Parathyroid adenoma (tissue), 2 donors: ENCODE results near the gene ZNF860.

Experiments
- H2AFZ ChIP-seq: fragments of 300-600 bp; sonication (generic); one replicate; pipeline ENCODE4 v1.7.0; 2017; ENCODE audit warnings: antibody characterized with exemption, mild to moderate bottlenecking
- H3K27ac ChIP-seq: fragments of 300-600 bp; sonication (generic); one replicate; pipeline ENCODE4 v1.7.0; 2017
- H3K27me3 ChIP-seq: fragments of 300-600 bp; sonication (generic); one replicate; pipeline ENCODE4 v1.7.0; 2017; ENCODE audit warnings: low read length; ENCODE audit not compliant: control insufficient read depth, insufficient read depth
- H3K36me3 ChIP-seq: fragments of 300-600 bp; sonication (generic); one replicate; pipeline ENCODE4 v1.7.0; 2017; ENCODE audit warnings: low read length; ENCODE audit not compliant: control insufficient read depth, insufficient read depth
- H3K4me1 ChIP-seq: fragments of 300-600 bp; sonication (generic); one replicate; pipeline ENCODE4 v1.7.0; 2017; ENCODE audit warnings: control low read depth
- H3K4me2 ChIP-seq: fragments of 300-600 bp; sonication (generic); one replicate; pipeline ENCODE4 v1.7.0; 2017; ENCODE audit warnings: low read length
- H3K4me3 ChIP-seq: fragments of 300-600 bp; sonication (generic); one replicate; pipeline ENCODE4 v1.7.0; 2017; ENCODE audit warnings: low read depth, low read length
- H3K79me2 ChIP-seq: fragments of 300-600 bp; sonication (generic); one replicate; pipeline ENCODE4 v1.7.0; 2017; ENCODE audit warnings: control low read depth
- H3K9ac ChIP-seq: fragments of 300-600 bp; sonication (generic); one replicate; pipeline ENCODE4 v1.7.0; 2017; ENCODE audit warnings: mild to moderate bottlenecking
- H3K9me3 ChIP-seq: fragments of 300-600 bp; sonication (generic); one replicate; pipeline ENCODE4 v1.7.0; 2017; ENCODE audit warnings: low read length; ENCODE audit not compliant: control insufficient read depth
- TF ChIP-seq, protein P1 (sequence below): fragments of 300-600 bp; sonication (generic); IDR thresholded peaks from one replicate; pipeline ENCODE4 v1.7.0; 2017; ENCODE audit warnings: antibody characterized with exemption, mild to moderate bottlenecking
- donor health status: primary hyperparathyroidism.

ZNF860 gene

GRCh38 chr3:31936420-31937060, 45.0 kb upstream of the ZNF860 start:
- no peaks in the 10 kb centered on the region for H3K4me1 ChIP-seq
- no peak overlapping the region for H3K4me3 ChIP-seq
- H3K4me2 ChIP-seq, result no peak overlapping the region
- no peak overlapping the region for H3K9ac ChIP-seq
- H2AFZ ChIP-seq, result no peak overlapping the region
- H3K27ac ChIP-seq, result no peak overlapping the region
- no peaks in the 10 kb centered on the region for H3K36me3 ChIP-seq
- no peaks in the 10 kb centered on the region for H3K9me3 ChIP-seq
- TF ChIP-seq, protein P1, sequence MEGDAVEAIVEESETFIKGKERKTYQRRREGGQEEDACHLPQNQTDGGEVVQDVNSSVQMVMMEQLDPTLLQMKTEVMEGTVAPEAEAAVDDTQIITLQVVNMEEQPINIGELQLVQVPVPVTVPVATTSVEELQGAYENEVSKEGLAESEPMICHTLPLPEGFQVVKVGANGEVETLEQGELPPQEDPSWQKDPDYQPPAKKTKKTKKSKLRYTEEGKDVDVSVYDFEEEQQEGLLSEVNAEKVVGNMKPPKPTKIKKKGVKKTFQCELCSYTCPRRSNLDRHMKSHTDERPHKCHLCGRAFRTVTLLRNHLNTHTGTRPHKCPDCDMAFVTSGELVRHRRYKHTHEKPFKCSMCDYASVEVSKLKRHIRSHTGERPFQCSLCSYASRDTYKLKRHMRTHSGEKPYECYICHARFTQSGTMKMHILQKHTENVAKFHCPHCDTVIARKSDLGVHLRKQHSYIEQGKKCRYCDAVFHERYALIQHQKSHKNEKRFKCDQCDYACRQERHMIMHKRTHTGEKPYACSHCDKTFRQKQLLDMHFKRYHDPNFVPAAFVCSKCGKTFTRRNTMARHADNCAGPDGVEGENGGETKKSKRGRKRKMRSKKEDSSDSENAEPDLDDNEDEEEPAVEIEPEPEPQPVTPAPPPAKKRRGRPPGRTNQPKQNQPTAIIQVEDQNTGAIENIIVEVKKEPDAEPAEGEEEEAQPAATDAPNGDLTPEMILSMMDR, result no peak
- H3K27me3 ChIP-seq, result no peaks in the 10 kb centered on the region
- no peaks in the 10 kb centered on the region for H3K79me2 ChIP-seq

GRCh38 chr3:31937225-31937624, 44.3 kb upstream of the ZNF860 start:
- H2AFZ ChIP-seq, result no peak overlapping the region
- no peak overlapping the region for H3K4me3 ChIP-seq
- TF ChIP-seq, protein P1, result no peak
- no peak overlapping the region for H3K4me2 ChIP-seq
- no peaks in the 10 kb centered on the region for H3K9me3 ChIP-seq
- H3K36me3 ChIP-seq, result no peaks in the 10 kb centered on the region
- no peak overlapping the region for H3K27ac ChIP-seq
- H3K4me1 ChIP-seq, result no peaks in the 10 kb centered on the region
- H3K27me3 ChIP-seq, result no peaks in the 10 kb centered on the region
- H3K9ac ChIP-seq, result no peak overlapping the region
- no peaks in the 10 kb centered on the region for H3K79me2 ChIP-seq

- no peak overlapping the region for H2AFZ ChIP-seq
- no peaks in the 10 kb centered on the region for H3K27me3 ChIP-seq
- H3K4me1 ChIP-seq, result no peaks in the 10 kb centered on the region
- H3K9me3 ChIP-seq, result no peaks in the 10 kb centered on the region
- no peaks in the 10 kb centered on the region for H3K79me2 ChIP-seq
- no peak overlapping the region for H3K4me2 ChIP-seq
- no peak overlapping the region for H3K9ac ChIP-seq
- no peak overlapping the region for H3K4me3 ChIP-seq
- H3K27ac ChIP-seq, result no peak overlapping the region
- H3K36me3 ChIP-seq, result no peaks in the 10 kb centered on the region
- TF ChIP-seq, protein P1, result no peak
These were observed 39.1 kb upstream of the ZNF860 start for GRCh38 chr3:31942446-31942845.

- no peaks in the 10 kb centered on the region for H3K4me1 ChIP-seq
- H3K27ac ChIP-seq, result no peak overlapping the region
- H3K4me3 ChIP-seq, result no peak overlapping the region
- TF ChIP-seq, protein P1, result no peak
- H3K4me2 ChIP-seq, result no peak overlapping the region
- H3K27me3 ChIP-seq, result no peaks in the 10 kb centered on the region
- no peaks in the 10 kb centered on the region for H3K9me3 ChIP-seq
- H2AFZ ChIP-seq, result no peak overlapping the region
- no peaks in the 10 kb centered on the region for H3K79me2 ChIP-seq
- H3K9ac ChIP-seq, result no peak overlapping the region
- H3K36me3 ChIP-seq, result no peaks in the 10 kb centered on the region
These were observed 38.5 kb upstream of the ZNF860 start for GRCh38 chr3:31943041-31943440.

GRCh38 chr3:31945738-31946052, 35.9 kb upstream of the ZNF860 start:
- TF ChIP-seq, protein P1, result no peak
- no peaks in the 10 kb centered on the region for H3K36me3 ChIP-seq
- no peak overlapping the region for H3K4me3 ChIP-seq
- H3K27ac ChIP-seq, result peak overlapping the region; percentile 55
- H3K4me1 ChIP-seq, result no peaks in the 10 kb centered on the region
- H3K9ac ChIP-seq, result no peak overlapping the region
- H3K4me2 ChIP-seq, result no peak overlapping the region
- no peaks in the 10 kb centered on the region for H3K27me3 ChIP-seq
- no peaks in the 10 kb centered on the region for H3K79me2 ChIP-seq
- H2AFZ ChIP-seq, result no peak overlapping the region
- no peaks in the 10 kb centered on the region for H3K9me3 ChIP-seq
